ENCODE measurements around the gene SALL1.

- TF ChIP-seq CTCF (optimal IDR thresholded peaks at IDR 0.05 in 1 of 3, IDR thresholded peaks at IDR 0.05 in 1 of 3, conservative IDR thresholded peaks at IDR 0.05 in 1 of 3; ENCODE audit: extremely low read depth in 1 of 3, insufficient read depth in 2 of 3, low read length in 3 of 3) (no peak), EZH2 (IDR thresholded peaks at IDR 0.05; ENCODE audit: low read length) (peak; percentile 78)
These were observed 1.8 kb downstream of the SALL1 start for GRCh38 chr16:51149251-51149661.
